H9 (cell line): ENCODE measurements around the gene MGAM2. TPM values are rescaled to one million over a fixed set of nuclear protein-coding genes. Genes with fewer than 3 reads are reported as not detected.

Experiments
- DNase-seq: peaks from one replicate; pipeline ENCODE4 v3.0.0-alpha.2; 2017
- H2AFZ ChIP-seq: one replicate; pipeline ENCODE4 v1.6.1; 2013; ENCODE audit warnings: mild to moderate bottlenecking, low read length, control low read depth, moderate library complexity
- H2AK5ac ChIP-seq: 2 replicates; pipeline ENCODE4 v1.6.1; 2013; ENCODE audit warnings: low read length, control low read depth, mixed read lengths; ENCODE audit not compliant: insufficient read length
- H2BK120ac ChIP-seq: one replicate; pipeline ENCODE4 v1.6.1; 2013; ENCODE audit warnings: low read depth, mild to moderate bottlenecking, low read length, control low read depth, inconsistent platforms; ENCODE audit not compliant: poor library complexity, severe bottlenecking
- H2BK12ac ChIP-seq: 2 replicates; pipeline ENCODE4 v1.6.1; 2013; ENCODE audit warnings: low read length, control low read depth, mixed read lengths, low read depth; ENCODE audit not compliant: insufficient read length
- H2BK15ac ChIP-seq: 2 replicates; pipeline ENCODE4 v1.6.1; 2013; ENCODE audit warnings: low read depth, low read length, control low read depth
- H2BK20ac ChIP-seq: one replicate; pipeline ENCODE4 v1.6.1; 2013; ENCODE audit warnings: low read depth, mild to moderate bottlenecking, low read length, control low read depth, inconsistent platforms; ENCODE audit not compliant: poor library complexity, severe bottlenecking
- H2BK5ac ChIP-seq: 2 replicates; pipeline ENCODE4 v1.6.1; 2013; ENCODE audit warnings: low read length, control low read depth, mixed read lengths; ENCODE audit not compliant: insufficient read length
- H3K14ac ChIP-seq: 2 replicates; pipeline ENCODE4 v1.6.1; 2013; ENCODE audit warnings: low read length, control low read depth; ENCODE audit not compliant: insufficient read depth
- H3K18ac ChIP-seq: 2 replicates; pipeline ENCODE4 v1.6.1; 2013; ENCODE audit warnings: low read depth, mild to moderate bottlenecking, mixed read lengths, low read length, control low read depth; ENCODE audit not compliant: insufficient read length
- H3K23ac ChIP-seq: 2 replicates; pipeline ENCODE4 v1.6.1; 2013; ENCODE audit warnings: low read length, control low read depth, mixed read lengths, low read depth; ENCODE audit not compliant: insufficient read length
- H3K23me2 ChIP-seq: 2 replicates; pipeline ENCODE4 v1.6.1; 2013; ENCODE audit warnings: low read depth, mild to moderate bottlenecking, mixed read lengths, low read length, control low read depth; ENCODE audit not compliant: insufficient read length, poor library complexity, severe bottlenecking
- H3K27ac ChIP-seq: 2 replicates; pipeline ENCODE4 v1.5.1; 2013; ENCODE audit warnings: low read length, control low read depth, mixed read lengths, low read depth; ENCODE audit not compliant: insufficient read length
- H3K27me3 ChIP-seq: 2 replicates; pipeline ENCODE4 v1.6.1; 2013; ENCODE audit warnings: low read length, control low read depth, inconsistent platforms; ENCODE audit not compliant: insufficient read depth
- H3K4ac ChIP-seq: 2 replicates; pipeline ENCODE4 v1.6.1; 2013; ENCODE audit warnings: low read depth, mild to moderate bottlenecking, control low read depth, inconsistent platforms, low read length, moderate library complexity
- H3K4me1 ChIP-seq: 2 replicates; pipeline ENCODE4 v1.6.1; 2013; ENCODE audit warnings: low read length, control low read depth, inconsistent platforms; ENCODE audit not compliant: insufficient read depth
- H3K4me2 ChIP-seq: 2 replicates; pipeline ENCODE4 v1.6.1; 2013; ENCODE audit warnings: low read length, control low read depth, mixed read lengths; ENCODE audit not compliant: insufficient read length, insufficient read depth
- H3K56ac ChIP-seq: 2 replicates; pipeline ENCODE4 v1.6.1; 2013; ENCODE audit warnings: low read depth, mild to moderate bottlenecking, mixed read lengths, low read length, control low read depth; ENCODE audit not compliant: insufficient read length
- H3K79me1 ChIP-seq: 2 replicates; pipeline ENCODE4 v1.6.1; 2013; ENCODE audit warnings: low read depth, mild to moderate bottlenecking, moderate library complexity, low read length, control low read depth, inconsistent platforms; ENCODE audit not compliant: insufficient read depth, poor library complexity, severe bottlenecking
- H3K79me2 ChIP-seq: 2 replicates; pipeline ENCODE4 v1.6.1; 2013; ENCODE audit warnings: low read length, control low read depth, inconsistent platforms; ENCODE audit not compliant: insufficient read depth
- H3K9ac ChIP-seq: 2 replicates; pipeline ENCODE4 v1.6.1; 2013; ENCODE audit warnings: low read length, control low read depth, mixed read lengths; ENCODE audit not compliant: insufficient read length; ENCODE audit errors: extremely low read depth
- H3K9me3 ChIP-seq: one replicate; pipeline ENCODE4 v1.6.1; 2013; ENCODE audit warnings: low read depth, low read length, inconsistent platforms; ENCODE audit not compliant: control insufficient read depth
- H3T11ph ChIP-seq: one replicate; pipeline ENCODE4 v1.6.1; 2013; ENCODE audit warnings: mild to moderate bottlenecking, low read length, control low read depth, inconsistent platforms
- H4K20me1 ChIP-seq: one replicate; pipeline ENCODE4 v1.6.1; 2013; ENCODE audit not compliant: control insufficient read depth, insufficient read length, insufficient read depth
- H4K5ac ChIP-seq: 2 replicates; pipeline ENCODE4 v1.6.1; 2013; ENCODE audit warnings: low read depth, mild to moderate bottlenecking, mixed read lengths, low read length, control low read depth; ENCODE audit not compliant: insufficient read length
- H4K8ac ChIP-seq: replicated peaks from 2 replicates; pipeline ENCODE4 v1.6.1; 2013; ENCODE audit warnings: low read length, control low read depth, mixed read lengths, low read depth; ENCODE audit not compliant: insufficient read length
- H4K91ac ChIP-seq: 2 replicates; pipeline ENCODE4 v1.6.1; 2013; ENCODE audit warnings: low read depth, mild to moderate bottlenecking, moderate library complexity, mixed read lengths, low read length, control low read depth; ENCODE audit not compliant: insufficient read length
- H3K27ac Mint-ChIP-seq, 3 experiments: 2 replicates in 2 of 3; 3 replicates in 1 of 3; pipeline ENCODE4 v1.8.0; 2020 to 2021; ENCODE audit warnings: mixed read lengths in 3 of 3, mild to moderate bottlenecking in 1 of 3, moderate library complexity in 1 of 3
- H3K27me3 Mint-ChIP-seq: 2 replicates; pipeline ENCODE4 v1.8.0; 2021; ENCODE audit warnings: low read depth, mild to moderate bottlenecking, moderate library complexity, mixed read lengths
- H3K36me3 Mint-ChIP-seq, 3 experiments: 2 replicates in 2 of 3; 3 replicates in 1 of 3; pipeline ENCODE4 v1.8.0; 2020 to 2021; ENCODE audit warnings: low read depth in 3 of 3, mixed read lengths in 3 of 3; ENCODE audit not compliant: insufficient read depth in 1 of 3
- H3K4me1 Mint-ChIP-seq, 2 experiments: 2 replicates each; pipeline ENCODE4 v1.8.0; 2020; ENCODE audit warnings: mixed read lengths in 2 of 2
- H3K4me3 Mint-ChIP-seq, 2 experiments: 2 replicates in 1 of 2; 3 replicates in 1 of 2; pipeline ENCODE4 v1.8.0; 2020 to 2021; ENCODE audit warnings: mild to moderate bottlenecking in 2 of 2, mixed read lengths in 2 of 2, moderate library complexity in 1 of 2
- H3K9me3 Mint-ChIP-seq, 2 experiments: 2 replicates in 1 of 2; 3 replicates in 1 of 2; pipeline ENCODE4 v1.8.0; 2020; ENCODE audit warnings: mild to moderate bottlenecking in 2 of 2, mixed read lengths in 2 of 2, moderate library complexity in 1 of 2
- CTCF ChIP-seq: fragments of 200-600 bp; sonication (generic); conservative IDR thresholded peaks from 3 replicates; pipeline ENCODE4 v1.8.0; 2021; ENCODE audit warnings: antibody characterized with exemption, mild to moderate bottlenecking
- WGBS: extraction: QIAGEN DNeasy Blood & Tissue Kit; methylation state at CpG from one replicate; pipeline ENCODE4 v1.1.7; 2013; ENCODE audit warnings: missing lambda C conversion rate, low lambda C conversion rate, mixed read lengths; ENCODE audit not compliant: insufficient read length; ENCODE audit errors: extremely low coverage; 5-methylcytosine and 5-hydroxymethylcytosine counted together
- total RNA-seq: library from RNA; stranded (reverse); gene quantifications from 2 replicates; pipeline ENCODE4 v1.2.1, GENCODE V29; 2021

Gene MGAM2
- total RNA-seq, 1 experiment from 2014 or later: not detected

- H3K79me2 ChIP-seq: no peaks in the 10 kb centered on the region
- H2AFZ ChIP-seq: no peak overlapping the region
- no peaks in the 10 kb centered on the region for H3K27me3 Mint-ChIP-seq
- H3K9me3 Mint-ChIP-seq: no peaks in the 10 kb centered on the region
- H2BK15ac ChIP-seq: no peak overlapping the region
- H3K23me2 ChIP-seq: no peaks in the 10 kb centered on the region
- no peak overlapping the region for H3K56ac ChIP-seq
- no peak overlapping the region for H2BK12ac ChIP-seq
- H3K27me3 ChIP-seq: no peaks in the 10 kb centered on the region
- no CpG with 5 or more reads among the region's 1 CpG for WGBS
- no peak overlapping the region for H3K4ac ChIP-seq
- H4K91ac ChIP-seq: no peak overlapping the region
- no peak overlapping the region for H2AK5ac ChIP-seq
- no peak overlapping the region for H3T11ph ChIP-seq
- no peak overlapping the region for H3K23ac ChIP-seq
- H3K9ac ChIP-seq: no peak overlapping the region
- H2BK5ac ChIP-seq: no peak overlapping the region
- H3K4me1 ChIP-seq: no peaks in the 10 kb centered on the region
- H3K4me2 ChIP-seq: no peak overlapping the region
- no peak overlapping the region for H2BK120ac ChIP-seq
- no peaks in the 10 kb centered on the region for H4K20me1 ChIP-seq
- no peak for TF ChIP-seq CTCF
- no peaks in the 10 kb centered on the region for H3K4me1 Mint-ChIP-seq
- H2BK20ac ChIP-seq: no peak overlapping the region
- DNase-seq: no peak
- H3K14ac ChIP-seq: no peak overlapping the region
- H3K27ac ChIP-seq: no peak overlapping the region
- no peak overlapping the region for H4K5ac ChIP-seq
- H3K18ac ChIP-seq: no peak overlapping the region
- H3K4me3 Mint-ChIP-seq: no peak overlapping the region
- H3K79me1 ChIP-seq: no peaks in the 10 kb centered on the region
- no peak overlapping the region for H4K8ac ChIP-seq
- H3K36me3 Mint-ChIP-seq: no peaks in the 10 kb centered on the region
- H3K9me3 ChIP-seq: no peaks in the 10 kb centered on the region
- H3K27ac Mint-ChIP-seq: no peak overlapping the region
Observed at GRCh38 chr7:142180426-142180825, 68.9 kb downstream of the MGAM2 start.
